Tibial nerve (tissue), 4 donors: ENCODE results near the gene ZNF669.

Source experiments
- CTCF ChIP-seq, 5 experiments: fragments of 200-600 bp in 3 of 5; fragments of 450-650 bp in 2 of 5; sonication (generic) in 3 of 5; IDR thresholded peaks; one replicate each; pipeline ENCODE4 v1.5.1; 2016 to 2019; ENCODE audit warnings: antibody characterized with exemption in 5 of 5, mild to moderate bottlenecking in 3 of 5, moderate library complexity in 2 of 5
- EP300 ChIP-seq, 2 donors: sonication (generic); formaldehyde crosslinking; IDR thresholded peaks; one replicate each; pipeline ENCODE4 v1.6.1; 2017; ENCODE audit warnings: antibody characterized with exemption in 2 of 2, mild to moderate bottlenecking in 1 of 2
- POLR2A ChIP-seq, 2 donors: fragments of 450-650 bp; IDR thresholded peaks; one replicate each; pipeline ENCODE4 v1.6.1; 2017; ENCODE audit warnings: antibody characterized with exemption in 2 of 2, mild to moderate bottlenecking in 2 of 2, moderate library complexity in 2 of 2

DNA sequence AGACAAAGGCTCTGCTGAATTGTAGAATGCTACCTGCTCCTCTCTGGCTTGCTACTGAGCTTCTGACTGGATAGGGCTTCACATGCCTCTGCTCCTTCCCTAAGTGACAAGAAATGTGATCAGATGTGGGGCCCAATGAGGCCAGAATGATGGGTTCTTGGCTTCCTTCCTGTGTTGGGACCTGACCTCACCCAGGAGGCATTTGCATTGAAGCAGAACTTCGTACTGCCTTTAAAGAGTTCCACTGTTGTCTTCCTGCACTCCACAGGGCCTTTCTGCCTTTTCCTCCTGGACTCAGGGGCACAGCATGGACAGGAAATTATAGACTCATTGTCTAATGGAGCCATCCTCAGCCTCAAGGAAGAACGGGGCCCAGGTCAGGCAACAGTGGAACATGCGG lies 39.9 kb downstream of the ZNF669 start:
- no peak for TF ChIP-seq POLR2A (IDR thresholded peaks at IDR 0.05)
- no peak for TF ChIP-seq CTCF (IDR thresholded peaks at IDR 0.05)
- no peak for TF ChIP-seq EP300 (IDR thresholded peaks at IDR 0.05)
